ENCODE measurements around the gene FOLR2.

- TF ChIP-seq EZH2phosphoT487 (conservative IDR thresholded peaks at IDR 0.05; ENCODE audit: low read length) (no peak), CTCF (IDR thresholded peaks at IDR 0.05; ENCODE audit: insufficient read depth, low read length, poor library complexity, severe bottlenecking) (no peak)
Observed at GRCh38 chr11:72195518-72196270, 20.9 kb upstream of the FOLR2 start.
